HG03439 (cell line): Measurements from ENCODE around the gene PGAM2.

ENCODE experiments used
- ATAC-seq: cut with Tn5 transposase; IDR thresholded peaks from one replicate; pipeline ENCODE4 v1.9.1; 2021; ENCODE audit warnings: mild to moderate bottlenecking, moderate library complexity; ENCODE audit not compliant: unreplicated experiment

PGAM2 gene

DNA sequence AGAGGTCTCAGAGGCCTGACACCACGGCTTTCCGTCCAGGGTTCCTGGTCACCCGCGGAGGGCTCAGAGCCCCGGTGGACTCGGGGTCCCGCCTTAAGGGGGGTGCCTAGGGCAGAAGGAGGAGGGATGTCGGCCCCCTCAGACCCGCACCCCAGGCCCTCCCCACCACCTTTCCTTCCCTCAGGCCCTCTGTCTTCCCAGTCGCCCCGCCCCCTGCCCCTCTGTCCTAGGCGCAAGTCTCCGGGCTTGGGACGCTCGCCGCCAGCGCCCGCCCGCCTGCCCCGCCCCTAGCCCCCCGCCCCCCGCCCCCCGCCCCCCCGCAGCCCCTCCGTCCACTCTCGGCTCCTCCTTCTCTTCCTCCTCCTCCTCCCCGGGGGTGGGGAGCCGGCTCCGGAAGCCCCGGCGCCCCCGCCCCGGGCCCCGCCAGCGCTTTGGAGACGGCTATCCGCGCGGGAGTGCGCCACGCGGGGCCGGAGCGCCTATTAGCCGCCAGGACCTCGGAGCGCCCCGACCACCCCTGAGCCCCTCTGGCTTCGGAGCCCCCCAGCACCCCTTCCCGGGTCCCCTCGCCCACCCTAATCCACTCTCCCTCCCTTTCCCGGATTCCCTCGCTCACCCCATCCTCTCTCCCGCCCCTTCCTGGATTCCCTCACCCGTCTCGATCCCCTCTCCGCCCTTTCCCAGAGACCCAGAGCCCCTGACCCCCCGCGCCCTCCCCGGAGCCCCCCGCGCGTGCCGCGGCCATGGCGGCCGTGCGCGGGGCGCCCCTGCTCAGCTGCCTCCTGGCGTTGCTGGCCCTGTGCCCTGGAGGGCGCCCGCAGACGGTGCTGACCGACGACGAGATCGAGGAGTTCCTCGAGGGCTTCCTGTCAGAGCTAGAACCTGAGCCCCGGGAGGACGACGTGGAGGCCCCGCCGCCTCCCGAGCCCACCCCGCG is 38.8 kb upstream of the PGAM2 start, which contains the start of gene AEBP1:
Gene AEBP1, plus strand, starts transcription at position 423 of the 937 bp plus-strand sequence. Its CDS starts 321 bp downstream, at position 744.
- no peak for ATAC-seq

DNA sequence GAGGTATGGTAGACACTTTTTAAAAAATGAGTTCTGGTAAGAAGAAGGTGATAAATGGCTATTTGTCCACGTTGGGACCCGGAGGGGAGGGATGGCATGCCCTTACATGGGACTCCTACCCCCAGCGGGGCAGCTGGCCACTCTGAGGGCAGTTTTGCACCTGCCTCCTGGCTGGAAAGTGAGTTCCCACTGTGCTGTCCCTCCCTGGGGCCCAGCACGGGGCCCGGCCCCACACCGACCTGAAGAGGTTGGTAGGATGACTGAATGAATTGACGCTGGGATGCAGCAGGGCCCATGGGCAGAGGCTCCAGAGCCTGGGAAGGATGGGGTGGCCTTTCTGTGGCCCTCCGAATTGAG is 38.2 kb upstream of the PGAM2 start:
- no peak for ATAC-seq

DNA sequence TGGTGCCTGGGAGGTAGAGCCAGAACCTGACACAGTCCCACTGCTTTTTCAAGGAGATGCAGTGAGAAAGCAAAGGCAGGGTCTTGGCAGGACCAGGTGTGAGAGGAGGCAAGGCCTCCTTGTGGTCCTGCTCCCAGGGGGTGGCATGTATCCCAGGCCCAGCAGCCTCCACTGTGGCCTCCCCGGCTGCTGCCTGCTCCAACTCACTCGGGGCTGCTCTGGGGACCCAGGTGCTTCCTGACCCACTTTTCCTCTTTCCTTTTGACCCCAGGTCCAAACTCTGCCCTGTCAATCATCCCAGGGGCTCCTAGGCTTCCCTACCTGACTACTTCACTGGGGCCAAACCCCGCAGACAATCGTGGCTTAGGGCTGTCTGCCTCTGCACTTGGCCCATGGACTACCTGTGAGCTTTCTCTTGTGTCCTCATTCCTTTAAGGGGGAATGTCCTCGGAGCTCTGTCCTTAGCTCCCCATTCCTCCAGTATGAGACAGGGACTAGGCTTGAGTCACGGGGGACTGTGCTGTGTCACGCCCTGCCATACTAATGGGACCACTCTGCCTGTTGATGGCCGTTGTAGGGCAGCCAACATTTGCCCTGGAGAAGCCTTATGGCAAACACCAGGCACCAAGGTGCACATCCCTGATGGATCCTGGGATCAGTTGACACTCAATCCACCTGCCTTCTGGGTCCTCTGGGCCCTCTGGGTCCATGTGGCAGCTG is 37.6 kb upstream of the PGAM2 start:
- ATAC-seq, result no peak

- no peak for ATAC-seq
Measured at GRCh38 chr7:44101966-44102845, 36.8 kb upstream of the PGAM2 start.

DNA sequence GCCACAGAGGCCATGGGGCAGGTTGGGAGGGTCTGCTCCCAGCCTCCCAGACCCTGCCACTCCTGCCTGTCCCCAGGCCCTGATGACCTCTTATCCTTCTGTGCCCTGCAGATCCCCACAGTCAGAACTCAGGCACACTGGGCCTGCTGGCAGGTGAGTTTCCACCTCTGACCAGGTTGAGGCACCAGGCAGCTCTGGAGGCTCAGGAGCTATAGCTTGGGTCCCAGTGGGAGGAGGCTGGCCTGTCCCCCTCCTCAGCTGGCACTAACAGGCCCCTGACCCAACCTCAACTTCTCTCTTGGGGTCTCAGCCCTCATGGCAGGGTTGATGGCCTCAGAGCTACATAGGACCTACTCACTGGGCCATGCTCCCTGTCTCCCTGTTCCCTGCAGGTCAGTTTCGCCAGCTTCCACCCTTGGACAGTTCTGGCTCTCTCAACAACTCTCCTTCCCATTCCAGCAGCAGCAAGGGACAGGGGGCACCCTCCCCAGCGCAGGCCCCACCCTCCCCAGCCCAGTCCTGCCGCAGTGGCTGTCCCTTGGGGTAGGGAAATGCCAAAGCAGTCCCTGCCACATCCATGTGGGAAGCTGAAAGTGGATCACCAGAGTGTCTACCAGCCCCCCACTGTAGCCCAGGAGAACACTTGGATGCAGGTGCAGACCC is 36.1 kb upstream of the PGAM2 start:
- no peak for ATAC-seq

- ATAC-seq, result no peak
Measured at GRCh38 chr7:44100458-44101302, 35.3 kb upstream of the PGAM2 start.

DNA sequence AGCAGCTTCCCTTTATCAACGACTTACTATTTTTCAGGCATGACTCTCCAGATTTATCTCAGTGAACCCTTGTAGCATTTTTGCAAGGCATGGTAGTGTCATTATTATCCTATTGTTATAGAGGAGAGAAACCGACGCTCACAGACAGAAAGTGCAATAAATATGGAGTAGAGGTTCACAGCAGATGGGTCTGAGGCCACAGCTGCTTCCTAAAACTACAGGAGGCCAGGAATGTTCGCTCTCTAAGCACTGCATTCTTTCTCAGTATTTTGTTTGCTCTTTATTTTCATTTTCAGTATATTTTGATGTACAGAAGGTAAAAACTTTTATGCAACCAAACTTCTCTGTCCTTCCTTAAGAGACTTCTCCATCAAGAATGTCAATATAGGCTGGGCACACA is 34.3 kb upstream of the PGAM2 start:
- no peak for ATAC-seq

DNA sequence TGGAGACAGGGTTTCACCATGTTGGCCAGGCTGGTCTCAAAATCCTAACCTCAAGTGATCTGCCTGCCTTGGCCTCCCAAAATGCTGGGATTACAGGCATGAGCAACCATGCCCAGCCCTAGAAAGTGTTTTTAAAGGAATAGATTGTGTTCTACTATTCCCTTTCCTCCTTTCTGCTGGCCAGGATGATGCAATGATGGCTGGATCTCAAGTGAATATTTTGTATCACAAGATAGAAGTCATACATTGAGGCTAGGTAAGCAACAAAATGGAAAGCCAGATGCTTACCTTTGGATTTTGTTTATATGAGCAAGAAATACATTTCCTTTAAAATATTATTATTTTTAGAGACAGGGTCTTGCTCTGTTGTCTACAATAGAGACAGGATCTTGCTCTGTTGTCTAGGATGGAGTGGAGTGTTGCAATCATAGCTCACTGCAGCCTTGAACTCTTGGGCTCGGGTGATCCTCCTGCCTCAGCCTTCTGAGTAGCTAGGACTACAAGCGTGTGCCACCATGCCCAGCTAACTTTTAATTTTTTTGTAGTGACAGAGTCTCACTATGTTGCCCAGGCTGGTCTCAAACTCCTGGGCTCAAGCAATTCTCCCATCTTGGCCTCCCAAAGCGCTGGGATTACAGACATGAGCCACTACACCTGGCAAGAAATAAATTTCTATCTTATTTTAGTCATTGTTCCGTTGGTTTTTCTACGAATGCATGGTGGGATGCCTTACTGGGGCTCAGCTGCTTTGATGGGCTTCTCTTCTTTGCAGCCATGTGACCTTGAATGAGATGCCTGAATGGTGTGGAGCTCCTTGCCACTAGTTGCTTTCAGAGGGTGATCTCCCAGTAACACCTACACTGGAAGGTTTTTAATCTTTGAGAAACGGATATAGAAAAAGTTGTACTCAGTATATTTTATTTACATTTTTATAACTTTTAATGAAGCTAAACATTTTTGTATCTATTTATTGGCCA is 33.0 kb upstream of the PGAM2 start:
- ATAC-seq, result no peak

GRCh38 chr7:44097064-44097932 is 31.9 kb upstream of the PGAM2 start:
- ATAC-seq, result peak; percentile 48

DNA sequence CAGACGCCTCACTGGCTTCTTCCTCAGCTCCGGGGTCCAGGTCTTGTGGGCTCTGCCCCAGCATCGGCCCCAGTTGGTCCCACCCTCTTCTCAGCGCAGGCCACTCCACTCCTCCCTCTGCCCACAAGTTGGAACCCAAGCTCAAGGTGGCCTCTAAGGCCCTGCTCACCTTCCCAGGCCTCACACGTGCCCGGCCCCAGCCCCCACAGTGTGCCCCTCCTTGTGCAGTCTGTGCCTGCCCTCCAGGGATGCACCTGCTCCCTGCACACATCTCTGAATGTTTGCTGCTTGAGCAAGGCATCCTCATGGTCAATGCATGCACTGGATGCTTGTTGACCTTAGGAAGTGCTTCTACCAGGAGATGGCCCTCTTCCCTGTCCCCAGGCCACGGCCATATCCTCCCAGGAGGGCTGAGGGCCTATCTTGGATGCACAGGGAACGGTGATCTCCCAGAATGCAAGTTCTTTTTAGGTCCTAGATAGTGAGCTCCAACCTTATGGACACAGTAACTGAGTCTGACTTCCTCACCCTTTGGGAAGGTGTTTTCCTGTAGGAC is 31.0 kb upstream of the PGAM2 start:
- no peak for ATAC-seq

DNA sequence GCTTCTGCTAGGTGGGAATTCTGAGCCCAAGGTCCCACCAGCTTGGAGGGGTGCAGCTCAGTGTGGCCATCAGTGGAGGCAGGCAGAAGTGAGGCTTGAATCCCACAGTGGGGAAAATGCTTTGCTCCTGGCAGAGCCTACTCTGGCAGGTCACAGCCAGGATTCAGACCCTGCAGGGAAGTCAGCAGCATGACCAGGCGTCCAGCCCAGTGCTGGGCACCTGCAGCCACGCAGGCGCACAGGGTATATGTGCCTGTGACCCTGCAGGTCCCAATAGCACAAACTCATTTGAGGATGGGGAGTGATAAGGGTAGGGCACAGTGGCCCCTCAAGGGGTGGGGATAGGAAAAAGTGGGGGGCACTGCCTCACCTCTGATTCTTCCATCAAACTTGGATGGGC is 30.4 kb upstream of the PGAM2 start:
- ATAC-seq, result no peak

DNA sequence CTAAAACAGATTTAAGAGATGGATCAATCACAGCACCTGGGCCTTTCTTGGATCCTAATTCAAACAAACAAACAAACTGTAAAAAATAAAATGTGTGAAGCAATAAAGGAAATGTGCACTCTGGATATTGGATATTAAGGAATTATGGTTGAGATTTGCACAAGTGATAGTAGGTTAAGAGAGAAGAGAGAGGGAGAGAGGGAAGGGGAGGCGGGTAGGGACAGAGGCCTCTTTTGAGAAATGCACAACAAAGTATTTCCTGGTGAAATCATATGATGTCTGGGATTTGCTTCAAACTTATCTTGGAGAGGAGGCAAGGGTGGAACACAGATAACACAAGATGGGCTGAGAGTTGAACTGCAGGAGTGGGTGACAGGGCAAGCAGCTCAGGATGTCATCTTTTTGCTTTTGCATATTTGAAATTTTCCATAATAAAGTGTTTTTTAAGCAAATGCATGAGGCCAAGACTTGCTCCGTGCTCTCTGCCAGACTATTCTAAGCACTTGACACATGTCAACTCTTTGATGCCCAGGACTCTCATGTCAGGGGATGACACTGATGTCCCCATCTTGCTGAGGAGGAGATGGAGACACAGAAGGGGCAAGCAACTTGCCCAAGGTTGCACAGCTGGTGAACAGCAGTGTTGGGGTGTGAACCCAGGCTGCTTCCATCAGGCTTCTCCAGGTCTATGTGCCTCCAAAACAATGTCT is 29.7 kb upstream of the PGAM2 start:
- ATAC-seq, result no peak

GRCh38 chr7:44094365-44094764 is 29.0 kb upstream of the PGAM2 start:
- no peak for ATAC-seq

DNA sequence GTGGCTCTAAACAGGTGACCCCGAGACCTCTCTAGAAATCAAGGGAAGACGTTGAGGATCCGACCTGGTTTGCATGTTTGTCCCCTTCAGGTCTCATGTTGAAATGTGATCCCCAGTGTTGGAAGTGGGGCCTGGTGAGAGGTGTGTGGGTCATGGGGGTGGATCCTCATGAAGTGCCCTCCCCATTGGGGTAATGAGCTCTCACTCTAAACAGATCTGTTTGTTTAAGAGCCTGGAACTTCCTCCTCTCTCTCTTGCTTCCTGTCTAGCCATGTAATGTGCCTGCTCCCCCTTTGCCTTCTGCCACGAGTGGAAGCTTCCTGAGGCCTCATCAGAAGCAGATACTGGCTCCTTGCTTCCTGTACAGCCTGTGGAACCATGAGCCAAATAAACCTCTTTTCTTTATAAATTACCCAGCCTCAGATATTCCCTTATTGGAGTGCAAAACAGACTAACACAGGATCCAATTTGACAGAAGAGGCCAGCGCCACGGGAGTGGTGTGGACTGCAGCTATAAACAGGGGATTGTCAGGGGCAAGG is 27.8 kb upstream of the PGAM2 start:
- ATAC-seq, result no peak

DNA sequence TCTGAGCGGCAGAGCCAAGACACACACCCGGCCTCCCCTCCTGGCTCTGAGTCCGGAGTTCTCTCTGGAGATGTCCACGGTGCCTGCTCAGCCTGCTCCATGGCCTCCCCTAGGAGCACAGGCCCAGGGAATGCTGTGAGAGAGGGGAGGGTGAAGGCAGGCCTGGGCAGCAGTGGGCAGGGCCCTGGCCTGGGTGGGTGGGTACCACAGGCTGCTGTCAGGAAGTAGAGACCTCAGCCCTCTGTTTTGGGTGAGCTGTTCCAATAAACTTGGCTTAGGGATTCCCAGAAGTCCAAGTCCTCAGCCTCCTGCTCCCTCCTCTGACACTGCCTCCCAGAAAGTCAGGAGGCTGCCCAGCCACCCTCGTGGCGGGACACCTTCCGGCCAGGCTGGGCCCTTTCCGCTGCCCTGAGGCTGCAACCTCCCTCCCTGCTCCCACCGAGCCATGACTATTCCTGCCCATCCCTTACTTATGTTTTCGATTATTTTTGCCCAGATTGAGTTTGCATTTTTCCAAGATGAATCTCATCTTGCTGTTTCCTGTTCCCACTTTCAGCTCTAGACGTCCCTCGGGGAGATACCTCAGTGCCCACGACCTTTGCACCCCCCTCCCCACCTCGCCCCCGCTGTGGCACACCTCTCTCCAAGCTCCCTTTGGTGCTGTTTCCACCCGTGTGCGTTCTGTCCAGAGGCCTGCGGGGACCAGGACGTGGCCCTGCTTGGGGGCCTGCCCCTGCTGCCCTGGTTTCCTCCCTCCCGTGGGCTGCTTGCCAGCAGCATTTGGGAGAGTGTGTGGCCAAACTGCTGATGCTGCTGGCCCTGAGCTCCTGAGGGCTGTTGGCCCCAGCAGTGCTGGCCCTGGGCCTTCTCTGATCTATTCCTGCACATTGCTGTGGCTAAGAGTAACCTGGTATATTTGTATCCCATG is 22.8 kb upstream of the PGAM2 start:
- ATAC-seq, result no peak
